Small intestine (tissue), 7 donors: ENCODE data around the gene KCND3. TPM values are rescaled to one million over a fixed set of nuclear protein-coding genes. Genes with fewer than 3 reads are reported as not detected.

Experiments
- DNase-seq, 2 donors: peaks; one replicate each; pipeline versions ENCODE4 v3.0.0 to v3.0.0-alpha.2; 2013
- FAIRE-seq: peaks from 2 replicates; lab custom pipeline; 2012; peaks lifted over from hg19 to GRCh38; lab: Jason Lieb, UNC
- H3K27ac ChIP-seq, 3 donors: one replicate each; pipeline ENCODE4 v1.5.1; 2013; ENCODE audit warnings: low read length in 2 of 3, mild to moderate bottlenecking in 2 of 3, control low read depth in 1 of 3, inconsistent platforms in 1 of 3, low read depth in 1 of 3, moderate library complexity in 1 of 3
- H3K27me3 ChIP-seq, 3 donors: one replicate each; pipeline ENCODE4 v1.6.1; 2013; ENCODE audit warnings: low read length in 3 of 3, inconsistent platforms in 1 of 3; ENCODE audit not compliant: control insufficient read depth in 3 of 3, insufficient read depth in 3 of 3
- H3K36me3 ChIP-seq, 3 donors: one replicate each; pipeline ENCODE4 v1.6.1; 2013; ENCODE audit warnings: low read length in 3 of 3, inconsistent platforms in 1 of 3, low read depth in 1 of 3, mild to moderate bottlenecking in 1 of 3, moderate library complexity in 1 of 3; ENCODE audit not compliant: control insufficient read depth in 3 of 3, insufficient read depth in 2 of 3
- H3K4me1 ChIP-seq, 3 donors: one replicate each; pipeline ENCODE4 v1.6.1; 2013; ENCODE audit warnings: low read length in 2 of 3, inconsistent platforms in 1 of 3, low read depth in 1 of 3, mild to moderate bottlenecking in 1 of 3, moderate library complexity in 1 of 3; ENCODE audit not compliant: control insufficient read depth in 3 of 3, insufficient read depth in 2 of 3
- H3K4me3 ChIP-seq, 3 donors: one replicate each; pipeline ENCODE4 v1.5.1; 2013; ENCODE audit warnings: low read length in 3 of 3, control low read depth in 1 of 3, inconsistent platforms in 1 of 3, low read depth in 1 of 3, mild to moderate bottlenecking in 1 of 3, moderate library complexity in 1 of 3
- H3K9me3 ChIP-seq, 2 donors: one replicate each; pipeline ENCODE4 v1.6.1; 2013; ENCODE audit warnings: low read depth in 1 of 2, low read length in 1 of 2; ENCODE audit not compliant: control insufficient read depth in 2 of 2, insufficient read depth in 1 of 2
- WGBS, 3 donors: extraction: QIAGEN DNeasy Blood & Tissue Kit; methylation state at CpG; one replicate each; pipeline ENCODE4 v1.1.7; 2013; 5-methylcytosine and 5-hydroxymethylcytosine counted together
- polyA plus RNA-seq, 4 donors: library from polyadenylated mRNA; stranded (reverse) in 3 of 4; unstranded in 1 of 4; fragments of 200-250 nt in 3 of 4; fragments of 120-200 nt in 1 of 4; gene quantifications; one replicate each; pipeline versions ENCODE4 v1.2.1 to v1.2.3, GENCODE V29; 2013
- donor health status: healthy with polysubstance abuse.
- donor health status: control.
- donor health status: control.
- donor health status: Bipolar disorder and iron deficiency.
- donor health status: healthy.

KCND3 gene
- polyA plus RNA-seq, 4 donors: 0.27 to 1.8 (median 0.86) TPM; not detected in 1

GRCh38 chr1:111861523-111861922 lies 127.9 kb downstream of the KCND3 start:
- Histone ChIP-seq H3K4me1 (no peaks in the 10 kb centered on the region), H3K27ac (no peak overlapping the region), H3K27me3 (peaks cover 0 to 2% (median 0%) of the 10 kb centered on the region in 3 donors), H3K36me3 (no peaks in the 10 kb centered on the region), H3K9me3 (no peaks in the 10 kb centered on the region), H3K4me3 (no peak overlapping the region)
- no peak for FAIRE-seq
- WGBS, 3 donors: 62 to 82% (median 80%) methylated on average over 6 of the region's 6 CpGs
- no peak for DNase-seq

GRCh38 chr1:111857194-111857651 lies 132.2 kb downstream of the KCND3 start:
- no peaks in the 10 kb centered on the region for H3K36me3 ChIP-seq
- H3K4me1 ChIP-seq: no peaks in the 10 kb centered on the region
- DNase-seq (no peak), FAIRE-seq (no peak)
- H3K4me3 ChIP-seq: no peak overlapping the region
- H3K9me3 ChIP-seq: no peaks in the 10 kb centered on the region
- H3K27me3 ChIP-seq: peaks cover 0 to 3% (median 2%) of the 10 kb centered on the region in 3 donors
- no peak overlapping the region for H3K27ac ChIP-seq
- WGBS, 3 donors: 78 to 82% (median 80%) methylated on average over 13 of the region's 13 CpGs

- Histone ChIP-seq H3K27ac (no peak overlapping the region), H3K36me3 (no peaks in the 10 kb centered on the region), H3K9me3 (no peaks in the 10 kb centered on the region), H3K4me3 (no peak overlapping the region), H3K27me3 (peaks cover 0 to 3% (median 2%) of the 10 kb centered on the region in 3 donors), H3K4me1 (no peaks in the 10 kb centered on the region)
- DNase-seq (no peak), FAIRE-seq (no peak)
- WGBS, 3 donors: 51 to 59% (median 57%) methylated on average over 13 of the region's 13 CpGs
Observed at GRCh38 chr1:111856411-111857185, 132.9 kb downstream of the KCND3 start.

- DNase-seq: no peak
- H3K27ac ChIP-seq: no peak overlapping the region
- H3K36me3 ChIP-seq: no peaks in the 10 kb centered on the region
- H3K4me1 ChIP-seq: no peaks in the 10 kb centered on the region
- H3K27me3 ChIP-seq: peaks cover 0 to 3% (median 2%) of the 10 kb centered on the region in 3 donors
- FAIRE-seq: no peak
- H3K9me3 ChIP-seq: no peaks in the 10 kb centered on the region
- WGBS, 3 donors: 59 to 82% (median 78%) methylated on average over 4 of the region's 4 CpGs
- H3K4me3 ChIP-seq: no peak overlapping the region
Observed at GRCh38 chr1:111855260-111855659, 134.2 kb downstream of the KCND3 start.

GRCh38 chr1:111852261-111852721 lies 137.2 kb downstream of the KCND3 start:
- no peaks in the 10 kb centered on the region for H3K36me3 ChIP-seq
- FAIRE-seq (no peak), DNase-seq (no peak)
- H3K9me3 ChIP-seq: no peaks in the 10 kb centered on the region
- 52 to 65% (median 65%) methylated on average over 7 of the region's 7 CpGs for WGBS, 3 donors
- peaks cover 0 to 3% (median 0%) of the 10 kb centered on the region in 3 donors for H3K27me3 ChIP-seq
- no peak overlapping the region for H3K27ac ChIP-seq
- H3K4me3 ChIP-seq: no peak overlapping the region
- no peaks in the 10 kb centered on the region for H3K4me1 ChIP-seq

- DNase-seq: no peak
- no peaks in the 10 kb centered on the region for H3K4me1 ChIP-seq
- no peak overlapping the region for H3K4me3 ChIP-seq
- H3K36me3 ChIP-seq: no peaks in the 10 kb centered on the region
- H3K27me3 ChIP-seq: peaks cover 0 to 3% (median 0%) of the 10 kb centered on the region in 3 donors
- H3K9me3 ChIP-seq: no peaks in the 10 kb centered on the region
- 48 to 54% (median 54%) methylated on average over 6 of the region's 6 CpGs for WGBS, 3 donors
- H3K27ac ChIP-seq: no peak overlapping the region
- no peak for FAIRE-seq
Observed at GRCh38 chr1:111851552-111851951, 137.9 kb downstream of the KCND3 start.

- Histone ChIP-seq H3K4me3 (no peak overlapping the region), H3K9me3 (no peaks in the 10 kb centered on the region), H3K27me3 (no peaks in the 10 kb centered on the region), H3K36me3 (no peaks in the 10 kb centered on the region), H3K4me1 (no peaks in the 10 kb centered on the region), H3K27ac (no peak overlapping the region)
- FAIRE-seq (no peak), DNase-seq (no peak)
- WGBS, 3 donors: 55 to 63% (median 59%) methylated on average over 2 of the region's 2 CpGs
Observed at GRCh38 chr1:111850109-111850508, 139.4 kb downstream of the KCND3 start.

- Histone ChIP-seq H3K9me3 (no peaks in the 10 kb centered on the region), H3K27me3 (peaks cover 0 to 3% (median 0%) of the 10 kb centered on the region in 3 donors), H3K36me3 (no peaks in the 10 kb centered on the region), H3K27ac (no peak overlapping the region), H3K4me1 (no peaks in the 10 kb centered on the region), H3K4me3 (no peak overlapping the region)
- WGBS, 3 donors: 59 to 75% (median 64%) methylated on average over 5 to 7 of the region's 7 CpGs
- no peak for FAIRE-seq
- no peak for DNase-seq
Observed at GRCh38 chr1:111848852-111849545, 140.5 kb downstream of the KCND3 start.
